Fibroblast of skin of left quadriceps (primary cell): Measurements from ENCODE around the gene ST6GALNAC4.
A peak's percentile ranks its signal among the peaks of the same experiment; 100 is the strongest.

Experiments
- DNase-seq, 2 experiments: peaks; one replicate each; pipeline ENCODE4 v3.0.0-alpha.2; 2013; ENCODE audit warnings: low read depth in 2 of 2

Gene ST6GALNAC4, protein sequence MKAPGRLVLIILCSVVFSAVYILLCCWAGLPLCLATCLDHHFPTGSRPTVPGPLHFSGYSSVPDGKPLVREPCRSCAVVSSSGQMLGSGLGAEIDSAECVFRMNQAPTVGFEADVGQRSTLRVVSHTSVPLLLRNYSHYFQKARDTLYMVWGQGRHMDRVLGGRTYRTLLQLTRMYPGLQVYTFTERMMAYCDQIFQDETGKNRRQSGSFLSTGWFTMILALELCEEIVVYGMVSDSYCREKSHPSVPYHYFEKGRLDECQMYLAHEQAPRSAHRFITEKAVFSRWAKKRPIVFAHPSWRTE

DNA sequence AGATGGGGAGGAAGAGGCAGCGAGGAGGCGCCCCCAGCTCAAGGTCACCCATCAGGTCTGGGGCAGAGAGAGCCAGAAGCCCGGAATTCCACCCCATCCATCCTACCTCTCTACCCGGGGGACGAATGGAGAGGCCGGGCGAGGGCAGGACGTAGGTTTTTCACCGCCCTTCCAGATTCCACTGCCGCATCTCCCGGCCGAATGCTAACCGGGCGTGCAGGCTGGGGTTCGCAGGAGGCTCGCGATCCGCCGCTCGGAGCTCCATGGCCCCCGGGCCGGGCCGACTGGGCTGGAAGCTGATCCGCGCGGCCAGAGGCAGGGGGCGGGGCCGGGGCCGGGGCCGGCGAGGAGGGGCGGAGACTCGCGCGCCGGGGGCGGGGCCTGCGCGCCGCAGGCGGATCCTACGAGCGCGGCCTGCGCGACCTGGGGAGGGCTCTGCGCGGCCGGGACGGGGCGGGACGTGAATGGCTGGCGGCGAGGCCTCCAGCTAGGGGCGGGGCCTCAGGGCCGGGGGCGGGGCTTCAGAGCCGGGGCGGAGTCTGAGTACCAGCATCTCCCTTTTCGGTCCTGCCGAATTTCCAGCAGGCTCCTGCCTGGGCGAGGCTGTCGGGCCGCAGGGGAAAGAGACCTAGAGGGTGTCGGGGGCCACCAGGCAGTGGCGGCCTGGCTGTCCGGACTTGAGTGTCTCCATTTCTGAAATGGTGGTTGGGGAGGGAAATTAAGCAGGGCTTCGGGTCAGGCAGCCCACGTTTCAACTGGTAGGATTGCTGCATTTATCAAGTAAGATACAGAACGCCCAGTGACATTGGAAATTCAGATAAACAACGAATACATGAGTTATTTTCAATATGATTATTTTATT lies at the start of gene ST6GALNAC4:
Gene ST6GALNAC4, minus strand, starts transcription at position 322 of the 862 bp plus-strand sequence. CDS start 622 bp downstream, outside the sequence.
- peak; percentile 79 to 80 for DNase-seq

DNA sequence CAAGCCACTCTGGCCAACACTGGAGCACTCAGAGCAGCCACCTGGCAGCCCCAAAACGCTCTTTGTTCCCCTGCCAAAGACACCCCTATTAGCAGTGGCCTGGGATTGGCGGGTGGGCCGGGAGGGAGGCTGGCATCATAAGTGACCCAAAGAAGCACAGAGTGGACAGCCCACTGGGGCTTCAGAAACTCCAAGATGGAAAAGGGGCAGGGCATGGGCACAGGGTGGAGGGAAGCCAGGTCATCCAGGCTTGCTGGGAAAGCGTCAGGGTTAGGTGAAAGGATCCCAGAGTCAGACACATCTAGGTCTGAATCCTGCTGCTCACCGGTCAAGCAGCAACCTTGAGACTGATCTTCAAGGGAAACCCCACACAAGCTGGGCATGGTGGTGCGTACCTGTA lies 49.1 kb upstream of the ST6GALNAC4 start:
- no peak for DNase-seq

DNA sequence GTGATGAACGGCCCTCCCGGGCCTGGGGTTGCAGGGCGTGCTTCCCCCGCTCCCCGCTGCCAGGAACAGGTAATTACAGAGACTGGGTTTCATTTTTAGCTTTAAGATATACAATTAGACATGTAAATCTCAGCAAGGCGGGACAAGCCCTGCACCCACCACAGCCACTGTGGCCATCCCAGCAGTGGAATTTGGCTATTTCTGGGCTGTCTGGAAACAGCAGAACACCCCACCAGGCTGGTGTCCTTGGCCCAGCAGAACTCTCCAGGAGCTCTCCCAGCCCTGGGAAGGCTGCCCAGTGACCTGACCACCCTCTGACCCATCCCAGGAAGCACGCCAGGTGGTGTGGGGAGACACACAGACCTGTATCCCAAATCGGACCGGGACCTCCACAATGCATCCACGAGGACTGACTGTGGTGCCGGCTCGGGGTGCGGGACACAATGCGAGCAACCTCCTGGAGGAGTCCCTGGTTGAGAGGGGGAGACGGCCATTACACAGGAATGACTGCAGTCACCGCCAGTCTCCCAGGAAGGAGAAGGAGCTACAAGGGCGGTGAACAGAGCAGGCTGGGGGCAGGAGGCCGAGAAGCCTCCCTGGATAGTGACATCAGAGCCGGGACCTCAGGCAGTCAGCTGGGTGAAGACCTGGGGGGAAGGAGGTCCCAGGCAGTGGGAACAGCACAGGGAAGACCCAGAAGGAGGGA lies 46.7 kb upstream of the ST6GALNAC4 start:
- DNase-seq, result no peak

DNA sequence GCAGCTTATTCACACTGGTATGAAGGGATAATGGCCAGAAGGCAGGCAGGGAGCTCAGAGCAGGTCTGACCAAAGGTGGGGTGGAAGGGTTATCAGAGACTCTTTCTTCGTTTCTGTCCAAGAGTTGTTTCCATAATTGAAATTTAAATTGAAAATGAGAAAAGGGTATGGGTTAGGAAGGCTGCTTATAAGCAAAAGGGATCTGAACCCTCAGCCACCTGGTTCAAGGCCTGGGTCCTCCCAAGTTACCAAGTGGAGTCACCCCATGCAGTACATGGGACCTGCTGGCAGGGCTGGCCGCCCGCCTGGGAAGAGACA lies 46.2 kb upstream of the ST6GALNAC4 start:
- DNase-seq, result no peak

DNA sequence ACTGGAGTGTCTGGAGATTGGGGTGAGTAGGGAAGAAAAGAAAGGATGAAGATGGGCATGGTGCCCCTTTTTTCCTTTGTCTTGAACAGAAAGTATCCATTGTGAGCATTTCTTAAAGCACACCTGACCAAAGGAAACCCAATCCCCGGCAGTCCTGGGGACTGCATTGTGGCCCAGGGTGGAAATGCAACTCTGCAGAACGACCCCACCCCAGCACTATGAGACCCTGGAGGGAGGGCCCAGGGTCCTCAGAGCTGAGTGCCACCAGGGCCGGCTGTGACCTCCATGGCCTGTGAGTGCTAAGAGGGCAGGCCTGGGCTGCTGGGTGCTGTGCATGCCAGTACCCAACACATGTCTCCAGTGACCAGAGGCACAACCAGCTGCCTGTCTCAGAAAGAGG lies 45.4 kb upstream of the ST6GALNAC4 start:
- DNase-seq, result no peak

DNA sequence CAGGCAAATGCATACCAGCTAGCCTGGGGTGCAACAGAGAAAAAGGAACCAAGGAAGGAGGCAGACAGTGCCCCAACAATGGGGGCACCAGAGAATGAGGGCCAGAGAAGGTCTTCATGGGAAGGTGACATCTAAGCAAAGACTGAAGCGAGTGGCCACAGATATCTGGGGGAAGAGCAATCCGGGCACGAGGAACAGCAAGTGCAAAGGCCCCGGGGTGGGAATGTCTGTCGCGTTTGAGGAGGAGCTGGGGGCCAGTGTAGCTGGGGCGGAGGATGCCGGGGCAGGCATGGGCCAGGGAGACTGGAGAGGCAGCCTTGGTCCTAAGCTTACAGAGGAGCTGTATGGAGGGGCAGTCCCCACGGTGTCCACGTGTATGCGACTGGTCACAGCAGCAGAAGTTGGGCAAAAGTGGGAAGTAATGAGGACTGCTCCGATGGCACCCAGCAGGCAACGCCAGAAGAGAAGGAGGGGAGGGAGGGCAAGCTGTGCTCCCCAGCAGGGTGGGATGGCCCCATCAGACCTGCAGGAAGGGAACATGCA lies 44.8 kb upstream of the ST6GALNAC4 start:
- DNase-seq, result no peak

DNA sequence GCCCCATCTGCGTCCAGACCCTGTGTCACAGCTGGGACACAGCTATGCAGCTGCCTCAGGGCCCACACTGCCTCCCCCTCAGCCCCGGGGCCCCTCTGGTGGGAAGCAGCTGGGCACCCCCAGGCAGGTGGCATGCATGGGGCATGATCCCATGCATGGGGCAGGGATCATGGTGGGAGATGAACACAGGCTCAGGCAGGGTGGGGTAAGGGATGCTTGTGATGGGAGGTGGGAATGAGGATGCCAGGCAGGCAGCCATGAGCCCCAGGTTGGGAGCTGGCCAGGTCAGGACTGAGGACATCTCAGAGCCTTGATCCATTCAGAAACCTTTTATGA lies 44.3 kb upstream of the ST6GALNAC4 start:
- no peak for DNase-seq

DNA sequence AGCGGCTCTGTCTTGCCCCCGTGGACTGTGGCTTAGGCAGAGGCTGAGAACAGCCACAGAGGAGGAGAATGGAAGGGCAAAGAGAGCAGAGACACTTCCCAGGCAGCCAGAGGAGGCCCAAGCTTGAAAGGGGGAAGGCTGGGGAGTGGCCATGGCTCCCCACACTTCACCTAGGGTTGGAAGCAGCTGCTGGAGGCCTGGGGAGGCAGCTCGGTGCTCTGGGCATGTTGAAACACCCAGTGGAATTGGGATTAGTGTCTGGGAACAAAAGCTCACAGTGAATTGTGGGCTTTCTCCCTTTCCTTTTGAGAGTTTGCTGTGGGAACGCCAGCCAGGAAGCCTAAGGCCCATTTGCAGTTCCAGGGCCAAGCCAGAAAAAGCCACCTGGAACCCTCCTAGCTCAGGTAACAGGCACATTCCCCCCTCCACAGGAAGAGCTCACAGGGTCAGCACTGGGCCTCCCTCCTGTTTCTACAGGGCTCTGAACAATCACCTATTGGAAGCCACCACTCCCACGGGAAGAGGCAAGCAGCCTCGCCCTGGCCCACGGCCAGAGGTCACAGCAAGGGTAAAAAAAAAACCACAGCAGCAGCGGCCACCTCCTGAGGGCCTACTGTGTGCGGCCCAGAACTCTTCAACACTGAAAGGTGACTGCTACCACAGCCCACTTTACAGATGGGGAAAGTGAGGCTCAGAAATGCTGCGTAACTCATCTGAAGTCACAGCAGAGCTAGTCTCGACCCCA lies 43.7 kb upstream of the ST6GALNAC4 start:
- no peak for DNase-seq

DNA sequence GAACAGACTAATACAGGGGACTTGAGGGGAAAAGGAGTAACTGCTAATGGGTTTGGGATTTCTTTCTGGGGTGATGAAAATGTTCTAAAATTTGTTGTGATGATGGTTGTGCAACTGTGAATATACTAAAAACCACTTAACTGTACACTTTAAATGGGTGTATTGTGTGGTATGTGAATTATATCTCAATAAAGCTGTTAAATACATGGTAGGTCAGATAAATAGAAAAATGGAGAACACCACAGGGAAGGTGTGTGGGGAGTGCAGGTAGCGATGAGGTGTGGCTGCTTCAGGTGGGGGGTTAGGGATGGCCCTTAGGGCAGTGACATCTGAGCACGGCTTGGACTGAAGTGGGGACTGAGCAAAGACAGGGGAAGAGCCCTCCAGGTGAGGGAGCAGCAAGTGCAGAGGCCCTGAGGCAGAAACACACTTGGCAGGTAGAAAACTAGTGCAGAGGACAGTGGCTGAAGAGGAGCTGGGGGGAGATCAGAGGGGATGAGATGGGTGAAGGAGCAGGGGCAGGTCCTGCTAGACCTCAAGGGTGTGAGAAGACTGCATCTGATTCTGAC lies 43.1 kb upstream of the ST6GALNAC4 start:
- DNase-seq, result no peak

DNA sequence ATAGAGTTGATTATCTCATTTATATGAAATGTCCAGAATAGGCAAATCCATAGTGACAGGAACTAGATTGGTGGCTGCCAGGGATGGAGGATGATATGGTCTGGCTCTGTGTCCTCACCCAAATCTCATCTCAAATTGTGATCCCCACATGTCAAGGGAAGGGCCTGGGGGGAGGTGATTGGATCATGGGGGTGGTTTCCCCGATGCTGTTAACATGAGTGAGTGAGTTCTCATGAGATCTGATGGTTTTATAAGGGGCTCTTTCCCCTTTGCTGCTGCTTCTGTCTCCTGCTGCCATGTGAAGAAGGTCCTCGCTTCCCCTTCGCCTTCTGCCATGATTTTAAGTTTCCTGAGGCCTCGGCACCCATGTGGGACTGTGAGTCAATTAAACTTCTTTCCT lies 42.6 kb upstream of the ST6GALNAC4 start:
- DNase-seq, result no peak

DNA sequence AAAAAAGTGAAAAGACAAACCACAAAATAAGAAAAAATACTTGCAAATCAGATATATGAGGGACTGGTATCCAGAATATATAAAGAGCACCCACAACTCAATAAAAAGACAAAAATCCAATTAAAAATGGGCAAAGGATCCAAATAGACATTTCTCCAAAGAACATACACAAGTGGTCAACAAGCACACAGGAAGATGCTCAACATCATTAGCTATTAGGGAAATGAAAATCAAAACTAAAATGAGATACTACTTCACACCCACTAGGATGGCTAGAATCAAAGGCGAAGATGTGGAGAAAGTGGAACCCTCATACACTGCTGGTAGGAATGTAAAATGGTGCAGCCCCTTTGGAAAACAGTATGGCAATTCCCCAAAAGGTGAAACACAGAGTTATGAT lies 41.9 kb upstream of the ST6GALNAC4 start:
- DNase-seq, result no peak

DNA sequence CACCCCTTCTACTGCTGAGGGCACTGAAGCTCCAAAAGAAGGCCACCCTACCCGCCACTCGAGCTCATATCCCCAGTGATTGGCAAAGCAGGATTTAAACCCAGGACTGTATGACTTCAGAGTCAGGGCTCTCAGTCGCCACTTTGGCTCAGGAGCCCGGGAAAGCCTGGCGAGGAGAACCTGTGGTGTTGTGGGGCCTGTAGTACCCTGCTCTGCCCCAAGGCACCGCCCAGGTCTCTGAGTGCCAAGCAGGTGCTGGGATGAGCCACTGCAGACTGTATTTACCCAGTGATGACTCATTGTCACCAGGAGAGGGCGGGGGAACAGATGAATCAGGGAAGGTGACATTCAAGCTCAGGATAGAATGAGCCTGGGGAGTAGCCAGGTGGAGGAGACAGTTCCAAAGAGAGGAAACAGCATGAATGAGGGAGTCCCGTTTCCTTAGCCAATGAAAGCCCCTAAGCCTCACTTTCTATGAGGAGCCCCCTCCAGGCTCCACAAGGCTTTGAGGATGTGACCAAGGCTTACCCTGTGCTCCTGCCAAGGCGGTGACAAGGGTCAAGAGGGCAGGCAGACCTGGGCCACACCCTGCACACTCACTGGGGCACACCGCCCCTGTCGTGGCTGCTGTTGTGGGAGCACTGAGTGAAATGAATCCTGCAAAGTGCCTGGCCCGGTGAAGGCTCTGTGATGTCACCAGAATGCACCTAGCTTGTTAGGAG lies 38.6 kb upstream of the ST6GALNAC4 start:
- DNase-seq, result no peak

DNA sequence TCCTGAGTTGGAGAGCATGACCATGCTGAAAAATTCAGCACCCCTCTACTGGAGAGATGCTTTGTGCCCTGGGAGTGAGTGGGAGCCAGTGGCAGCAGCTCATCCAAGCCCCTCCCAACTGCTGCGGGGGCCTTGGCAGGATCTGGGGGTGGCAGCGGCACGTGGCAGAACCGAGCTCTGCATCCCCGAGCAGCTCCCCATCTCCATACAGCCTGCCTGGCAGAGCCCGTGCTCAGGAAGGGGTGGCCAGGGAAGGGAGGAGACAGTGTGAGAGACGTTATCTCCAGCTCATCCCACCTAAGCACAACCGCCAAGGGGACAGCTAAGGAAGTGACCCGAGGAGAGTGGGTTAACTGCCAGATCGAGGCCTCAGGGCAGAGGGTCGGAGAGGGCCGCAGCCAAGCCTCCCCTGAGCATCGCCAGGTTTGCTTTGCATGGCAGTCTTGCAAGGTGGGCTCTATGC lies 38.0 kb upstream of the ST6GALNAC4 start:
- no peak for DNase-seq

DNA sequence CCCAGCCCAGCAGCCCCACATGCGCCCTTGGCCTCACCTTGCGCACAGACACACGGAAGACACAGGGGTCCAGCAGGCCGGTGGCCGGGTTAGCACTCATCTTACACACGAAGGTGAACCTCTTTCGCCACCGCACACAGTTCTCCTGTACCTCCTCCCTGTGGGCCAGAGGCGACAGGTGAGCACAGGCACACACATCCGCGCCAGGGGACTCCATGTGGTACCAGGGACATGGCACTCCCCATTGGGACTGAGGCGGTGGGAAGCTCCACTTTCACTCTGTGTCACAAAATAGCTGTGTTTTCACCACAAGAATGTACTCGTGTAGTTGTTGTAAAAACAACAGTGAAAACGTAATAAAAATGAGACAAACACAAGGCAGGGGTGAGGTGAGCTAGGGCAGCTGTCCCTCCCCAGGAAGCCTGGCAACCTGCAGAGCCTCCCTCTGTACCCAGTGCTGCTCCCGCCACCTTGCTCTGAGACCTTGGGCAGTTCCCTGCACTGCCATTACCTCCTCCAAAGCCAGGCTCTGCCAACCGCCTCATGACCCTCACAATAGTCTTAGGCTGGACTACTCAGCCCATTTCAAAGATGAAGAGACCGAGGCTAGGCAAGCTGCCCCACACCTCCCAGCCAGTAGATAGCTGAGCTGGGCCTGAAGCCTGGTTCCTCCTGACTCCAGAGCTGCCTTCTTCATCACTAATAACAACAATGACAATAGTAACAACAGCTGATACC lies 37.1 kb upstream of the ST6GALNAC4 start:
- DNase-seq, result no peak

DNA sequence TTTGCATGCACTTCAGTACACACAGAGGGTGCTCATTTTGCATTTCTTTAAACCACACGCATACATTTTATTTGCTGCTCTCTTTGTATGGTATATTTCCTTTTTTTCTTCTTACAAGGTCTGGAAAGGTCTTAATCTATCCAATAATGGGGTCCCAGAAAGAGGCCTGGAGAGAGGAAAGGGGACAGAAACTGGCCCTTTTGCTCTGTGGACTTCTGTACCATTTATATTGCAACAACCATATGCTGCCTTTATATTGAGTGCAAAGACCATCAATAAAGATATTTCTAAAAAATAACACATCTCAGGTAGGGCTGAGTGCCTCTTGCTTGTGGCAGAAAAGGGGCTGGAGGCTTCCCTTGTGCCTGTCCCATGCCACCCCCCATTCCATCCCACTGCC lies 36.3 kb upstream of the ST6GALNAC4 start:
- no peak for DNase-seq

DNA sequence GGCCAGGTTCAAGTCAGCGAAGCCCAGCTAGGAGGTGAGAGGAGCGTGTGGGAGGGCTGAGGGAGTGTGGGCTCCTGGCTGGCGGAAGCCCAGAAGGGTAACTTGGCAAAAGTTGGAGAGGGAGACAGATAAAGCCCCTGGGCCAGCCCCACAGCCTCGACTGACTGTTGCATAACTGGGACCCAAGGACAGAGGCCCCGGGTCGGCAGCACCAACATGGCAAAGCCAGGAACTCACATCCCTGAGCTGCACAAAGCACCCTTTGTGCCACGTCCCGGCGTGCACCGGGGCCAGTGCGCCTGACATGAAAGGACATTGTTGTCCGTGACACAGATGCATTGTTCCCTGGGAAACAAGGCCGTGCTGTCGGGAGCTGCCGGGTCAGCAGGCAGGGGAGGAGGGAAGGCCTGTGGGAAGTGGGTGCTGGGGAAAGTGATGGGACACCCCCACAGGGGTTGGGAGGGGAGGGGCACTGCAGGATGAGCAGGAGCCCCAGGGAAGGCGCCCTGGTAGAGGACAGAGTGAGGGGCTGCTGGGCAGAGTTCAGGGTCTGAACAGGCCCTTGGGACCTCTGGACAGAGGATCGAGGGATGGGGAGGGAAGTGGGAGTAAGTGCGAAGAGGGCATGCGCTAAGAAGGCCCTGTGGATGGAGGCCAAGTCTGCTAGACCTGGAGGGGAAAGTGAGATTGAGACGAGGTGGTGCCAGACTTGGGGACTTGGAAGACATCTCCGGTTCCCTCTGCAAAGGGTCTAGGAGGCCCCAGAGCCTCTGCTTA lies 33.9 kb upstream of the ST6GALNAC4 start:
- DNase-seq, result no peak

DNA sequence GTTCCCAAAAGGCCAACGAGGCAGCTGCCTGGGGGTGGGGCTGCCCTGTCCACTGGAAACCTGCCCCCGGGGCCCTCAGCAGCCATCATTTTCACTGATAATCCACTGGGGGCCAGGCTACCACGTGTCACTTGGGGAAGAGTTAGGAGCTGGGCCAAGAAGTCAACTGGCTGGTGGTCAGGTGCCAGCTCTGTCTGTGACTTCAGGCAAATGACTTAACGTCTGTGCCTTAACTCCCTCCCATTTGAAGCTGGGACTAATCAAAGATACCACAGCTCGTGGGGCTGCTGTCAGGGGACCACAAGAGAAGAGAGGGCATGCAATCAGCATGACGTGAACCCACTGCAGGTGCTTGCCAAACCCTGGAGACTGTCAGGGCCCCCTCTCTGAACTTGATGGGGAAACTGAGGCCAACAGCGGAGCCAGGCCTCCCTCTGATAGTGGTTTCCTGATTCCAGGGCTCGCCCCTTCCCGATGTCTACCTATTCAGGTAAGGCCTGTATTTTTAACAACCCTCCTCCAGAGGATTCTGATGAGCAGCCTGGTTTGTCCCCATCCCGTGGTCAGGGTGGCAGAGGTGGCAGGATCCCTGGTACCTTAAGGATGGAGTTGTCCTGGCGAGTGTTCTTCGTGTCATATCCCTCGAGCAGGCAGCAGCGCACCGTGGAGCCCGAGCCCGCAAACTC lies 33.1 kb upstream of the ST6GALNAC4 start:
- DNase-seq, result no peak

DNA sequence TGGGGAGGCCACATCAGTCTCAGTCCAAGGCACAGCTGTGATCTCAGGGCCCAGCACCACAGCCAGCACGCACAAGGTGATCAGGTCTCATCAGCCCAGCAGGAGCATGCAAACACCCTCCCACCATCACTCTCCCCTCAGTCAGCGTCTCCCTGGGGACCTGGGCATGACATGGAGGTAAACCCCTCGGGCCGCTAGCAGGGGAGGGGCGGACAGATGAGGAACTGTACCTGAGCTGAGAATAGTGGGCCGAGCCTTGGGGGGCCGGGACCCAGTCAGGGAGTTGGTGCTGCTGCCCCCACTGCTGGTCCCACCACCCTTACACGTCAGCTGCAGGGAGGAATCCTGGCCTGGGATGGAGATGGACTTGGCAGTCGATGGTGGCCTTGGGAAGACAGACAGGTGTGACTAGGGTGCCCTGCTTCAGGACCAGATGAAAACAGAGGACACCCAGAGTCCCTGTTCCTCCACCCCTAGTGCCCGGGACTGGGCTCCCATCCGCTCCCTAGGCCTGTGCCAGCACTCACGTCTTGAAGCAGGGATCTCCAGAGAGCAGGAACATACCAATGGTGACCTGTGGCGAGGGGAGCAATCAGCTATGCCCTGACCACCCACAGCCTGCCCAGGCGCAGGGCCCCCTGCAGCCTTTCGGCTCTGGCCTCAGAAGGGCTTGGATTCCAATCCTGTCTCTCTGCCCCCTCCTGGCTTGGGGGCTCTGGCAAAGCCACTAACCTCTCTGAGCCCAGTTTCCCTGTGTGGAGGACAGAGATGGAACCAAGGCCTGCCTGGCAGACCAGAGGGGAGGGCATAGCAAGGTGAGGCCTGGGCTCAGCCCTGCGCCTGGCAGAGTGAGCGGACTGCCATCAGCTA lies 31.2 kb upstream of the ST6GALNAC4 start:
- DNase-seq, result no peak
